Colonic mucosa (tissue), 4 donors: Measurements from ENCODE around the gene APOBEC3C. TPM values are rescaled to one million over a fixed set of nuclear protein-coding genes. Genes with fewer than 3 reads are reported as not detected.
A peak's percentile ranks its signal among the peaks of the same experiment; 100 is the strongest.
"Not testable (repeated sequence)": the region's sequence is repeated elsewhere in the genome, so short reads cannot be mapped to it uniquely, and the experiment has no call there.

ENCODE experiments used
- DNase-seq: peaks from one replicate; pipeline ENCODE4 v3.0.0-alpha.2; 2020
- H3K27ac ChIP-seq: fragments of 200-600 bp; one replicate; pipeline ENCODE4 v1.8.0; 2021
- H3K27me3 ChIP-seq: fragments of 200-600 bp; one replicate; pipeline ENCODE4 v1.8.0; 2021
- H3K36me3 ChIP-seq: fragments of 200-600 bp; one replicate; pipeline ENCODE4 v1.8.0; 2021
- H3K4me1 ChIP-seq: fragments of 200-600 bp; one replicate; pipeline ENCODE4 v1.8.0; 2021; ENCODE audit warnings: mild to moderate bottlenecking
- H3K4me3 ChIP-seq: fragments of 200-600 bp; one replicate; pipeline ENCODE4 v1.8.0; 2021
- H3K9ac ChIP-seq, 2 donors: one replicate each; pipeline ENCODE4 v1.7.0; 2013; ENCODE audit warnings: control low read depth in 2 of 2, low read depth in 2 of 2, low read length in 2 of 2
- H3K9me3 ChIP-seq: fragments of 200-600 bp; one replicate; pipeline ENCODE4 v1.8.0; 2021
- intact Hi-C: fragments of 100-400 bp; cut with DNase I; formaldehyde crosslinking; loops from one replicate; pipeline ENCODE4 v1.14.1; 2022
- total RNA-seq, 2 donors: library from RNA; stranded (reverse); fragmentation: NEBNext Ultra II Directional in 1 of 2; extraction: Animal tissue kit (Norgen Biotek cat#: 25700) in 1 of 2; gene quantifications; one replicate each; pipeline ENCODE4 v1.2.1, GENCODE V29; 2021
- TF ChIP-seq, protein P1 (sequence below): fragments of 200-600 bp; IDR thresholded peaks from one replicate; pipeline ENCODE4 v1.8.0; 2022; ENCODE audit warnings: antibody characterized with exemption, mild to moderate bottlenecking
- donor health status: healthy.
- donor health status: DM: no; HTN: no; CAD: no.
- donor health status: DM: no; HTN: no; CAD: no.

APOBEC3C gene
- total RNA-seq, 2 donors from 2014 or later, result 13.5 to 49.0 TPM

DNA sequence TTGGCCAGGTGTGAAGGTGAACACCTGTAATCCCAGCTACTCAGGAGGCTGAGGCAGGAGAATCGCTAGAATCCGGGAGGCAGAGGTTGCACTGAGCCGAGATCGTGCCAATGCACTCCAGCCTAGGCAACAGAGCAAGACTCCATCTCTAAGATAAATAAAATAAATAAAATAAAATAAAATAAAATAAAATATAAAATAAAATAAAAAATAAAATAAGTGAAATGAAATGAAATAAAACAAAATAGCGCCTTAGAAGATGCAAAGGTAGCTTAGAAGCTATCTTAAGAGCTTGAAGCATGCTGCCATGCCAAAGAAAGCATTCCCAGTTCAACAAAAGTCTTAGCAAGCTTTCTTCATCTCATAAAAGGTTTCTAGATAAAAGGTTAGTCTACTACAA, 6.9 kb upstream of the APOBEC3C start:
- no peak overlapping the region for H3K4me3 ChIP-seq
- H3K9ac ChIP-seq, result no peak overlapping the region
- no peak for DNase-seq
- H3K27ac ChIP-seq, result no peak overlapping the region
- no peaks in the 10 kb centered on the region for H3K27me3 ChIP-seq
- TF ChIP-seq, protein P1, sequence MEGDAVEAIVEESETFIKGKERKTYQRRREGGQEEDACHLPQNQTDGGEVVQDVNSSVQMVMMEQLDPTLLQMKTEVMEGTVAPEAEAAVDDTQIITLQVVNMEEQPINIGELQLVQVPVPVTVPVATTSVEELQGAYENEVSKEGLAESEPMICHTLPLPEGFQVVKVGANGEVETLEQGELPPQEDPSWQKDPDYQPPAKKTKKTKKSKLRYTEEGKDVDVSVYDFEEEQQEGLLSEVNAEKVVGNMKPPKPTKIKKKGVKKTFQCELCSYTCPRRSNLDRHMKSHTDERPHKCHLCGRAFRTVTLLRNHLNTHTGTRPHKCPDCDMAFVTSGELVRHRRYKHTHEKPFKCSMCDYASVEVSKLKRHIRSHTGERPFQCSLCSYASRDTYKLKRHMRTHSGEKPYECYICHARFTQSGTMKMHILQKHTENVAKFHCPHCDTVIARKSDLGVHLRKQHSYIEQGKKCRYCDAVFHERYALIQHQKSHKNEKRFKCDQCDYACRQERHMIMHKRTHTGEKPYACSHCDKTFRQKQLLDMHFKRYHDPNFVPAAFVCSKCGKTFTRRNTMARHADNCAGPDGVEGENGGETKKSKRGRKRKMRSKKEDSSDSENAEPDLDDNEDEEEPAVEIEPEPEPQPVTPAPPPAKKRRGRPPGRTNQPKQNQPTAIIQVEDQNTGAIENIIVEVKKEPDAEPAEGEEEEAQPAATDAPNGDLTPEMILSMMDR, result no peak
- no peaks in the 10 kb centered on the region for H3K36me3 ChIP-seq
- H3K9me3 ChIP-seq, result no peaks in the 10 kb centered on the region
- intact Hi-C loops, result loop anchor here (5.0 kb wide), 1 partner anchor 115 kb away; no protein-coding TSS in a partner anchor
- peaks cover 4% of the 10 kb centered on the region for H3K4me1 ChIP-seq

GRCh38 chr22:39008271-39008850, 5.7 kb upstream of the APOBEC3C start:
- H3K27ac ChIP-seq, H3K9me3 ChIP-seq, H3K9ac ChIP-seq, DNase-seq, H3K36me3 ChIP-seq, H3K4me3 ChIP-seq, H3K27me3 ChIP-seq, H3K4me1 ChIP-seq: not testable (repeated sequence)
- intact Hi-C loops, result loop anchor here (5.0 kb wide), 1 partner anchor 114 kb away; no protein-coding TSS in a partner anchor

GRCh38 chr22:39010946-39011345, 3.1 kb upstream of the APOBEC3C start:
- peaks cover 5% of the 10 kb centered on the region for H3K4me1 ChIP-seq
- H3K9me3 ChIP-seq, result no peaks in the 10 kb centered on the region
- DNase-seq, result no peak
- TF ChIP-seq, protein P1, result no peak
- no peak overlapping the region for H3K9ac ChIP-seq
- intact Hi-C loops, result no loop called here
- no peak overlapping the region for H3K4me3 ChIP-seq
- no peaks in the 10 kb centered on the region for H3K27me3 ChIP-seq
- H3K36me3 ChIP-seq, result no peaks in the 10 kb centered on the region
- no peak overlapping the region for H3K27ac ChIP-seq

- no peak overlapping the region for H3K4me3 ChIP-seq
- H3K4me1 ChIP-seq, result peaks cover 5% of the 10 kb centered on the region
- H3K36me3 ChIP-seq, result no peaks in the 10 kb centered on the region
- TF ChIP-seq, protein P1, result no peak
- no peaks in the 10 kb centered on the region for H3K27me3 ChIP-seq
- intact Hi-C loops, result no loop called here
- no peak for DNase-seq
- H3K9ac ChIP-seq, result no peak overlapping the region
- no peaks in the 10 kb centered on the region for H3K9me3 ChIP-seq
- H3K27ac ChIP-seq, result no peak overlapping the region
Observed at GRCh38 chr22:39012533-39013511, 1.2 kb upstream of the APOBEC3C start.

DNA sequence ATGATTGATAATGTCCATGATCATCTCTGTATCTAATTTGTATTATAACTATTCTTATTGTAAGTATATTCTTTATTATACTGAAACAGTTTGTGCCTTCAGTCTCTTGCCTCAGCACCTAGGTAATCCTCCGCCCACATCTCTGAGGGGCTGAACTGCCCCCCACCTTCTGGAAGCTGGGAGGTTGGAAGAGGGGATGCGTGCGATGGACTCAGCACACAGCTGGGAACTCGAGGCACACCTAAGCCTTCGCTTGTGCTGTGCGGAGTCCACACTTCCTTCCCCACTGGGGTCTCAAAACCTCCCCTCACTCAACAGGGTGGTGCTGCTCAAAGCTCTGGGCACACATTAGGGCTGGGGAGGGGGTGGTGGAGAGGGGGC, 506 bp upstream of the APOBEC3C start:
- peak overlapping the region; percentile 49 for H3K4me3 ChIP-seq
- H3K27ac ChIP-seq, result peak overlapping the region; percentile 82
- H3K9ac ChIP-seq, result peak overlapping the region in 1 of 2 donors; percentile 74
- DNase-seq, intact Hi-C loops, H3K27me3 ChIP-seq, H3K9me3 ChIP-seq, H3K36me3 ChIP-seq, H3K4me1 ChIP-seq: not testable (repeated sequence)

GRCh38 chr22:39014723-39015121, 665 bp downstream of the APOBEC3C start:
- H3K9ac ChIP-seq, result peak overlapping the region; percentile 60 to 74
- intact Hi-C loops, H3K27me3 ChIP-seq, H3K4me1 ChIP-seq, H3K9me3 ChIP-seq, DNase-seq, H3K36me3 ChIP-seq: not testable (repeated sequence)
- H3K27ac ChIP-seq, result peak overlapping the region; percentile 82
- peak overlapping the region; percentile 49 for H3K4me3 ChIP-seq

DNA sequence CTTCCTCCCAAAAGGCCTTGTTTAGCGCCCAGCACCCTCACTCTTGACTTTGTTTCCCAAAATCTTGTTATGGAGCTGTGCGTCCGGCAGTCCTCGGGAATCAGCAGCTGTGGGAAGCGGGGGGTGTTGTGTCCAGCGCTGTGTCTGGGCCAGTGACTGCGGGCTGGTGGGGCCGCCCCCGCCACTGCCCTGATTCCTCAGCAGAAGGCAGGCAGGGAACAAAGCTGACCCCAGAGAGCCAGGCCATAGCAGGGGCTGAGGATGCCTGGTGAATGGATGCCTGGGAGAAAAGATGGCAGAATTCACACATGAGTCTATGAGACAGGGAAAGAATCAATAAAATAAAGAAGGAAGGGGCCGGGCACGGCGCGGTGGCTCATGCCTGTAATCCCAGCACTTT, 2.5 kb downstream of the APOBEC3C start:
- Histone ChIP-seq H3K27me3 (no peaks in the 10 kb centered on the region), H3K36me3 (no peaks in the 10 kb centered on the region), H3K9me3 (no peaks in the 10 kb centered on the region), H3K27ac (no peak overlapping the region), H3K4me3 (no peak overlapping the region), H3K9ac (no peak overlapping the region), H3K4me1 (peaks cover 5% of the 10 kb centered on the region)
- TF ChIP-seq, protein P1, result no peak
- no peak for DNase-seq
- intact Hi-C loops, result no loop called here
